ENCODE measurements around the gene PLEKHG4.

Gene PLEKHG4

GRCh38 chr16:67264277-67264676 is 15.1 kb upstream of the PLEKHG4 start:
- no peak for DNase-seq

GRCh38 chr16:67264866-67265265 is 14.5 kb upstream of the PLEKHG4 start:
- no peak for DNase-seq

- no peak for DNase-seq
These were observed 13.5 kb upstream of the PLEKHG4 start for GRCh38 chr16:67265834-67266233.

GRCh38 chr16:67268136-67268579 is 11.2 kb upstream of the PLEKHG4 start:
- DNase-seq: no peak

- DNase-seq: no peak
These were observed 9.6 kb upstream of the PLEKHG4 start for GRCh38 chr16:67269766-67270165.

- DNase-seq: no peak
These were observed 8.4 kb upstream of the PLEKHG4 start for GRCh38 chr16:67270931-67271338.

- no peak for DNase-seq
These were observed 7.9 kb upstream of the PLEKHG4 start for GRCh38 chr16:67271446-67271845.

- DNase-seq: no peak
These were observed 4.0 kb upstream of the PLEKHG4 start for GRCh38 chr16:67275321-67275720.

GRCh38 chr16:67277294-67277998 is 1.9 kb upstream of the PLEKHG4 start:
- no peak for DNase-seq

GRCh38 chr16:67277999-67278772 is 1.1 kb upstream of the PLEKHG4 start:
- no peak for DNase-seq

- peak; percentile 17 for DNase-seq
These were observed 498 bp upstream of the PLEKHG4 start for GRCh38 chr16:67278773-67279295.

GRCh38 chr16:67280090-67281015 is 1.0 kb downstream of the PLEKHG4 start:
- no peak for DNase-seq

GRCh38 chr16:67281536-67282446 is 2.5 kb downstream of the PLEKHG4 start:
- no peak for DNase-seq

GRCh38 chr16:67282447-67282805 is 3.1 kb downstream of the PLEKHG4 start:
- no peak for DNase-seq

- no peak for DNase-seq
These were observed 3.9 kb downstream of the PLEKHG4 start for GRCh38 chr16:67283039-67283825.

GRCh38 chr16:67283826-67284555 is 4.7 kb downstream of the PLEKHG4 start:
- no peak for DNase-seq

- no peak for DNase-seq
These were observed 5.6 kb downstream of the PLEKHG4 start for GRCh38 chr16:67284699-67285646.

- DNase-seq: no peak
These were observed 7.3 kb downstream of the PLEKHG4 start for GRCh38 chr16:67286441-67287235.
